Stimulated activated CD4-positive, alpha-beta T cell treated with anti-CD3 and anti-CD28 coated beads, Interleukin-1b, Interleukin-23, amount 100 ng/mL, for 48 hours (primary cell): ENCODE data around the gene ZDHHC8.

Experiments used
- DNase-seq: peaks from one replicate; pipeline ENCODE4 v3.0.0-alpha.2; 2020

Gene ZDHHC8

GRCh38 chr22:20164863-20165262 lies 33.3 kb downstream of the ZDHHC8 start:
- DNase-seq = no peak

GRCh38 chr22:20165421-20165820 lies 33.8 kb downstream of the ZDHHC8 start:
- no peak for DNase-seq

DNA sequence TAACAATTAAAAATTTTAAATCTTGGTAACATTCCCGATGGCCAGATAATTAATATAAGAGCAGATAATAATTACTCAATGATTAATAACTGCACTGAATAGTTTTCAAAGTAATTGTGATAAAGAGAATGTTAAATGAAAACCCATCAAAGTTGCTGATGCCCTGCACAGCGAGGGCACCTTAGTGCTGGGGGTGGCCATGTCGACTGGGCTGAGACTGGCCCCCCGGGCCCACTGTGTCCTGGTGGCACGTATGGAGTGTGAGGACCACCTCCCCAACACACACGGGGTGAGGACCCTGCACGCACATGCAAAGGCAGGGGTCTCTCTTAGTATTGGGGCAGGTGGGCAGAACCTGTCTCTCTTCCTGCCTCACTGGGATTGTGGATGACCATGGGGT lies 34.3 kb downstream of the ZDHHC8 start:
- no peak for DNase-seq

DNA sequence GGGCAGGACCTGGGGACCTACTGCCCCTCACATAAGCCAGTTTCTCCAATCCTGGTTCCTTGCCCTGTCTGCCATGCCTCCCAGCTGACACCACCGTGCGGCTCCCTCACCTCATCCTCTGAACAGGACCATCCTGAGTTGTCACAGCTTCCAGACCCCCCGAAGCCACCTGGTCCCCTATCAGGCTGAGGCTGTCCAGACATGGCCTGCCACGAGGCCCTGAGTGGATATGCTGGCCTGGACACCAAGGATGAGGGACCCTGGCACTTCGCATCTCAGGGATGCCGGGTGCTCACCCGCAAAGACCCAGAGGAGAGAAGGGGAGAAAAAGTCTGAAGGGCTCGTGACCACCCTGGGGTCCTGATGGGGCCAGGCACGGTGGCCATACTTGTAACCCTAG lies 35.1 kb downstream of the ZDHHC8 start:
- no peak for DNase-seq

DNA sequence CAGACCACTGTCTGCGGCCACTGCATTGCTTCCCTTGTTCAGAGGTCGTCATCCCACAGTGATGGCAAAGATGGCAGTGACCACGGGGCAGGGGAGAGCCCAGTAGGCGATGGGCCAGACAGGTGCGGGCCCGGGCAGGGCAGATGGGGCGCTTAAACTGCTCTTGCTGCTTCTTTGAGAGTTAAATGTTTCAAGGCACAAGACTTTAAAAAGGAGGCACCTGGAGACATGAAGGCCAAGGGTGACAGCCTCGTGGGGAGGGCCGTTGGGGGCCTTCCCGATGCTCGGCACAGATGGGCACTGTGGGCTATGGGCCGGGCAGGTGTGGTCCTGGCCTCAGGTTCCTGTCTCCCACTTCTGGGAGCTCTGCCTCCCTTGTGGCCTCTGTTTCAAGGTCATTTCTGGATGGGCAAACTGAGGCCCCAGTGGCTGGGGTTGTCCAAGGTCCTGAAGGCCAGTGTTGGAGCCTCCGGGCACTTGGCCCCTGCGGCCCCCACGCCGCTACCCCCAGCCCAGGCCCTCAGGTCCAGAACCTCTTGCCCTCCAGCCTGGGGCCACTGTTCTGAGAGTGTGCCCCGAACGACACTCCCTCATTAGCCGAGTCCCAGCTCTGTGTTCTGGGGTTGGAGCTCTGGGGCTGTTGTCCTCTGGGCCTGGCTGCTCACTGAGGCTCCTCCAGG lies 36.2 kb downstream of the ZDHHC8 start:
- DNase-seq = no peak

GRCh38 chr22:20169253-20169822 lies 37.7 kb downstream of the ZDHHC8 start:
- DNase-seq = no peak

DNA sequence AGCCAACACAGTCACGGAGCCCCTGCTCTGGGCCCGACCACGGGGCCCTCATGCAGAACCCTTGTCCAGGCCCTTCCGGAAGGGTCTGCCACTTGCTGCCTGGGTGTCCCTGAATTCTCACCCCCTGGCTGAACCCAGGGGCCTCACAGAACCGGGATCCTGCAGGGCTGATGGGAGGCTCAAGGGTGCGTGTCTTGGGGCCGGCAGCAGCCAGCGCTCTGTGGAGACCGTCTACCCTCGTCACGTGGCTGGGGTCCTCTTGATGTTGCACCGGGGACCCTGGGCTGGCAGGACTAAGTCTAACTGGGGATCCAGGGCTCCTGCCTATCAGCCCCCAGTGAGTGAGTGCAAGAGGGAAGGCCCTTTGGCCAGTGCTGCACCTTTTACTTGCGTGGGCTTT lies 38.6 kb downstream of the ZDHHC8 start:
- DNase-seq = no peak

- DNase-seq = no peak
Measured at GRCh38 chr22:20171288-20172140, 39.9 kb downstream of the ZDHHC8 start.

GRCh38 chr22:20172141-20172613 lies 40.6 kb downstream of the ZDHHC8 start:
- no peak for DNase-seq

GRCh38 chr22:20173246-20173645 lies 41.6 kb downstream of the ZDHHC8 start:
- no peak for DNase-seq

GRCh38 chr22:20173772-20174171 lies 42.2 kb downstream of the ZDHHC8 start:
- DNase-seq = no peak

DNA sequence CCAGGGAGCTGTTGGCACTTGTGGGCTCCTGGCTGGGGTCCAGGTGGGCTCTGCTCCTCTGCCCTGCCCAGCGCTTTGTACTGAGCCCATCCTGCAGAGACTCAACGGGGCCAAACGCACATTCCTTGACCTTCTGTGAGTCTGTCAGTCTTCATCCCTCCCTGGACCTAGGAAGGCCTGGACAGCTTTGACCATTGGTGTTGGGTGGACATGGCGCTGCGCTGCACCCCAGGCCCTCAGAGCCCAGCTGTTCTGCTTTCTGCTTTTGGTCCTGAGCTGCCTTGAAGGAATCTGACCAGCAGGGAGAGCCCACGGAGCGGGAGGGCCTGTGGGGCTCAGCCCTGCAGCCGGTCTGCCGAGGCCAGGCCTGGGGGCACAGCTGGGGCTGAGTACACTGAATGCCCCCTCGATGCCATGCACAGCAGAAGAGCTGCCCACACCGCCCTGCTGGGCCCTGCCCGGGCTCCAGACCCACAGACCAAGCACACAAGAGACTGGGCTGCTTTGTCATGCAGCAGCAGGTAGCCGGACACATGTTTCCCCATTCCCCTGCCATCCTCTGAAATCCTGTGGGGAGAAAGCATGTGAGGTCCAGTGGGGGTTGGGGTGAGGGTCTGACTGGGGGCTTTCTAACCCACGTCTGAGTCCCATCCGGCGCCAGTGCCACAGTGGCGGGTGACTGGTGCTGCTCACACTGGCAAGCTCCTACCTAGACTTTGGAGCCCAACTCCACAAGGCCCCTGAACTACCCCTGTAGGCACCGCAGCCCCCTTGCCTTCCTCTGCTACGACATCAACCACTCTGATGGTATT lies 43.4 kb downstream of the ZDHHC8 start:
- DNase-seq = no peak

- DNase-seq = no peak
Measured at GRCh38 chr22:20175597-20175900, 43.9 kb downstream of the ZDHHC8 start.

DNA sequence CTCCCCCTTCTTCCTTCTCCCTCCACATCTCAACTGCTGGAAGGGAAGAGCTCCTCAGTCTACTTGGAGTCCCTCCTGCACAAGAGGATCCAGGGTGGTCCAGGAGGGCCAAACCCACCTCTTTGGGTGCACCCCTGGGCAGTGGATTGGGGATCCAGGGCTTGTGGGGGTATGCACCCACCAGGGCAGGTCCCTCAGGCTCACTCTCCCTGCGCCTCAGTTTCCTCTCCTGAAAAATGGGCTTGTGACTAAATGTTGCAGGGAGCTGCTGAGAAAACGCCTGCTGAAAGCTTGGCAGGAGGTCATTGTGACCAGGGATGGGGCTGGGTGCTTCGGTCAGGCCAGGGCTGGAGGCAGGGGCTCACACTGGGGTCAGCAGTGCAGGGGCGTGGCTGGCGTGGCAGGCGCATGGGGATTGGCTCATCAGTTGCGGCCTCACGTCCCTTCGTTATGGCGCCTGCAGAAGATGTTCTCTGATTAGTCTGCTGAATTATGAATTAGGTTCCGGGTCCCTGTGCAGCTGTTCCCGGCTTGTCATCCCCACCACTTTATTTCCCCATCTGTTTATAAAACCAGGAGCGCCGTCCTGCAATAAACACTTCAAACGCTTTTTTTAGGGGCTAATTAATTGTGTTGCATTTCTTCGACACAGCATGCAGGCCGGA lies 44.9 kb downstream of the ZDHHC8 start:
- no peak for DNase-seq

- no peak for DNase-seq
Measured at GRCh38 chr22:20177217-20177911, 45.8 kb downstream of the ZDHHC8 start.

- DNase-seq = no peak
Measured at GRCh38 chr22:20178075-20178914, 46.7 kb downstream of the ZDHHC8 start.

DNA sequence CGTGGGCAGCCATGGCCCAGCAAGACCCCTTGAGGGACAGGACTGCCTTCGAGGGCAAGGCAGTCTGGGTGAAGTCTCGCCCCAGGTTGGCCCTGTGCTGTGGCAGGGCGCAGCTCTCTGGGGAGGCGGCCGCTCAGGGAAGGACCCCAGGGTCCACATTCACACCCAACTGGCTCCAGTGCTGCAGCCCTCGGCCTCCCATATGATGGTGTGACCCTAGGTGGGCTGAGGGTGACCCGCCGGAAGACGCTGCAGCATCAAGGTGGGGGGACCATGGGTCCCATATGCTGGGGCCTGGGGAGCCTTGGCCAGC lies 47.3 kb downstream of the ZDHHC8 start:
- no peak for DNase-seq

DNA sequence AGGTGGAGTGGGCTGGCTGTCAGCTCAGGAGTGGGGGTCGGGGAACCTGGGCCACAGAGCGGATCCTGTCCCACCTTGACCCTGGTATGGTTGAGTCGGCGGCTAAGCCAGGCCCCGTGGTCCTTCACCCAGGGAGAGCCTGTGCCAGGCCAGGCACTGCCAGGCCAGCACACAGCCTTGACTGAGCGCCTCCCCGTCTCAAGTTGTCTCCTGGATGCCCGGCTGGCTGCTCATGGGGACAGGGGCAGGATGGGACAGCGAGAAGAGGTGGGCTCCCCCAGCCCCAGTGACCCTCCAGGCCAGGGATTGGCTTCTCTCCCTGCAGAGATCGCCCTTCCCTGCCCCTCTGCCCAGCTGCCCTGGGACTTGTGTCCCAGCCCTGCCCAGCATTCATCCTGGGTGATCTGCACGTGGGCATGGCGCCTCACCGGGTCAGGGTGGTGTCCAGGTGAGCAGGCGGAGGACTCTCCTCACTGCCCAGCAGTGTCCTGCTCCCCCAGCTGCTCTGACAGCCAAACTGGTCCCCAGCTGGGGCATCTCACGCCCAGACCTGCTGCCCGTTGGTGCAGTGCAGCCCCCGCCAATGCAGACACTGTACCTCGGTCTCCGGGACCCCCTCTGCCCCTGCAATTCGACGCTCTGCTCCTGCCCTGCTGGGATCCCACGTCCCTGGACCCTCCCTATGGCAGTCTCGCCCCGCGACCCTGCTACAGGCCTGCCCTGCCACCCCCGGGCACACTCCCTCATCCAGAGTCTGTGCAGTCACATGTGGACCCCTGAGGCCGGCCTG lies 48.0 kb downstream of the ZDHHC8 start:
- DNase-seq = no peak

- DNase-seq = no peak
Measured at GRCh38 chr22:20180245-20180630, 48.6 kb downstream of the ZDHHC8 start.

DNA sequence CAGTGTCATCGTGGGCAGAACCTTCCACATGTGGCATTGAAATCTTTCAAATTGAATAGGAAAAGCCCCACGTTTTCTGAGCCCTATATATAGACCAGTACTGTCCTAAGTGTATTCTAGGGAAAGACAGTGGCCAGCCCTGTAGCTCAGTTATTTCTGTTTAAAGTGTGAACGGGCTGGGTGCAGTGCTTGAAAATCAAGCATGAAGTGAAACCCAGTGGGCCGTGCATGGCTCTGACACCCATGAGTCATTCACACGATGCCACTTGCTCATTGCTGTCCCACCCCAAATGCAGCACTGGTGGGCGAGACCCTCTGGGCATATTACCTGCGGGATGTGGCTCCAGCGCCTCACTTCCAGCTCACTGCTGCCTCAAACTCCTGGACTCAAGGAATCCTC lies 49.0 kb downstream of the ZDHHC8 start:
- DNase-seq = no peak
